NB4 (cell line): ENCODE results near the gene RAI14.

Experiments
- DNase-seq: peaks from one replicate; pipeline ENCODE4 v3.0.0; 2010; ENCODE audit warnings: low read depth
- H3K4me3 ChIP-seq: one replicate; pipeline ENCODE4 v1.5.1; 2011; ENCODE audit warnings: mild to moderate bottlenecking, low read depth, low read length, moderate library complexity
- CTCF ChIP-seq: IDR thresholded peaks from one replicate; pipeline ENCODE4 v1.5.1; 2012; ENCODE audit warnings: low read depth, low read length
- MAX ChIP-seq: IDR thresholded peaks from 2 replicates; pipeline ENCODE4 v1.6.1; 2011; ENCODE audit warnings: low read depth, low read length
- MYC ChIP-seq: IDR thresholded peaks from 2 replicates; pipeline ENCODE4 v1.6.1; 2011; ENCODE audit warnings: low read depth, low read length
- POLR2A ChIP-seq: IDR thresholded peaks from 2 replicates; pipeline ENCODE4 v1.6.1; 2011; ENCODE audit warnings: mild to moderate bottlenecking; ENCODE audit not compliant: insufficient read length; ENCODE audit errors: extremely low read depth

RAI14 gene

DNA sequence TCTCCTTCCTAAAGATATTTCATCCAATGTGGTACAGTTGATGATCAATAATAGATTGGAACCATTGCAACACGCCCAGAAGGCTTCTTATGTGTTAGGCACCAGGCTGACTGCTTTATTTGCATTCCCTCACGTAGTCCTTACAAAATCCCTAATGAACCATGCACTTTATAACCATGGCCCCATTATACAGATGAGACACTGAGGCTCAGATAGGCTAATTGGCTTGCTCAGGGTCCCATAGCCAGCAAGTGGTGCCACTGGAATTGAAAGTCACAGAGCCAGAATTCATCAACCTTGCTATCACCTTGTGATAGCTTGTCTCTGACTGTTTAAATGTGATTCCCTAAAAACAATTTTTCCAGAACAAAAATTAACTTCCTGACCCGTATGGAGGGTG, 27.8 kb upstream of the RAI14 start:
- DNase-seq = no peak
- H3K4me3 ChIP-seq = no peak overlapping the region
- TF ChIP-seq POLR2A (no peak), MAX (no peak), CTCF (no peak), MYC (no peak)

DNA sequence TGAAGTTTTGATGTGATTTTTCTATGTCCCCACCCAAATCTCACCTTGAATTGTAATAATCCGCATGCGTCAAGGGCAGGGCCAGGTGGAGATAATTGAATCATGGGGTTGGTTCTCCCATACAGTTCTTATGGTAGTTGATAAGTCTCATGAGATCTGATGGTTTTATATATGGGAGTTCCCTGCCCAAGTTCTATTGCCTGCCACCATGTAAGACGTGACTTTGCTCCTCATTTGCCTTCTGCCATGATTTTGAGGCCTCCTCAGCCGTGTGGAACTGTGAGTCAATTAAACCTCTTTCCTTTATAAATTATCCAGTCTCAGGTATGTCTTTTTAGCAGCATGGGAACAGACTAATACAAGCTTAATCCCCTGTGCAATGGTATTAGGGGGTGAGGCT, 25.5 kb upstream of the RAI14 start:
- DNase-seq = no peak
- TF ChIP-seq MYC = no peak
- TF ChIP-seq POLR2A = no peak
- TF ChIP-seq CTCF = no peak
- no peak for TF ChIP-seq MAX
- H3K4me3 ChIP-seq = no peak overlapping the region

GRCh38 chr5:34632807-34633422, 23.2 kb upstream of the RAI14 start:
- no peak overlapping the region for H3K4me3 ChIP-seq
- no peak for TF ChIP-seq CTCF
- no peak for TF ChIP-seq POLR2A
- no peak for TF ChIP-seq MYC
- TF ChIP-seq MAX = no peak
- no peak for DNase-seq

- no peak for DNase-seq
- no peak overlapping the region for H3K4me3 ChIP-seq
- TF ChIP-seq CTCF = no peak
- no peak for TF ChIP-seq POLR2A
- no peak for TF ChIP-seq MAX
- TF ChIP-seq MYC = no peak
Observed at GRCh38 chr5:34639852-34640626, 16.1 kb upstream of the RAI14 start.

GRCh38 chr5:34648039-34648839, 7.9 kb upstream of the RAI14 start:
- H3K4me3 ChIP-seq = no peak overlapping the region
- TF ChIP-seq MYC (no peak), MAX (no peak), POLR2A (no peak), CTCF (no peak)
- DNase-seq = no peak
